Measurements from ENCODE around the gene CTPS2.
"Not testable (repeated sequence)": the region's sequence is repeated elsewhere in the genome, so short reads cannot be mapped to it uniquely, and the experiment has no call there.

DNA sequence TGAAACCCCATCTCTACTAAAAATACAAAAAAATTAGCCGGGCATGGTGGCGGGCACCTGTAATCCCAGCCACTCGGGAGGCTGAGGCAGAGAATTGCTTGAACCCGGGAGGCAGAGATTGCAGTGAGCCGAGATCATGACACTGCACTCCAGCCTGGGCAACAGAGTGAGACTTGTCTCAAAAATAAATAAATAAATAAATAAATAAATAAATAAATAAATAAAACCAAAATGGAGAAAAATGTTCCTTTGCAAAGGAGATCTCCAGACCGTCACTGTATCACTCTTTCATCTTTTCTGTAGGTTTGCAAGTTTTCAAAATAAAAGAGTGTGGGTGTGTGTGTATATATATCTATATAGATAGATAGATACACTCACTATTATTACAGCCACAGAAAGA, 109.2 kb downstream of the CTPS2 start:
- not testable (repeated sequence) for TF ChIP-seq CTCF, POLR2A, POLR2AphosphoS5 (IDR thresholded peaks at IDR 0.05)

Measured in breast epithelium (tissue), 3 donors.